Right renal pelvis (tissue), 4 donors: ENCODE measurements around the gene WNK1. TPM values are rescaled to one million over a fixed set of nuclear protein-coding genes. Genes with fewer than 3 reads are reported as not detected.
"Not testable (repeated sequence)": the region's sequence is repeated elsewhere in the genome, so short reads cannot be mapped to it uniquely, and the experiment has no call there.

ENCODE experiments used
- DNase-seq, 4 donors: peaks; one replicate each; pipeline ENCODE4 v3.0.0-alpha.2; 2013; ENCODE audit warnings: low read depth in 4 of 4, low spot score in 3 of 4, missing footprints in 1 of 4
- polyA plus RNA-seq, 4 donors: library from polyadenylated mRNA; unstranded; fragments of 120-200 nt; gene quantifications; one replicate each; pipeline ENCODE4 v1.2.1, GENCODE V29; 2013; ENCODE audit not compliant: insufficient read length in 4 of 4

The WNK1 gene
- polyA plus RNA-seq: 100 to 1,000 TPM; 101 to 115 (median 106) TPM

GRCh38 chr12:751999-752694 is at the start of gene WNK1:
TSS of gene WNK1 (plus strand) at chr12:752579. CDS start at chr12:753566, 987 bp downstream.
- DNase-seq: peak; percentile 89 to 96 (median 96)

GRCh38 chr12:704516-705242 is 47.7 kb upstream of the WNK1 start:
- DNase-seq: no peak

GRCh38 chr12:708084-708483 is 44.3 kb upstream of the WNK1 start:
- DNase-seq: not testable (repeated sequence)

- no peak for DNase-seq
Measured at GRCh38 chr12:709455-710020, 42.8 kb upstream of the WNK1 start.

- no peak for DNase-seq
Measured at GRCh38 chr12:712172-712863, 40.1 kb upstream of the WNK1 start.

- DNase-seq: no peak
Measured at GRCh38 chr12:713281-713875, 39.0 kb upstream of the WNK1 start.

- no peak for DNase-seq
Measured at GRCh38 chr12:716506-716905, 35.9 kb upstream of the WNK1 start.

GRCh38 chr12:718756-719102 is 33.6 kb upstream of the WNK1 start:
- no peak for DNase-seq

GRCh38 chr12:720231-720941 is 32.0 kb upstream of the WNK1 start:
- DNase-seq: no peak

- no peak for DNase-seq
Measured at GRCh38 chr12:724194-724855, 28.1 kb upstream of the WNK1 start.

GRCh38 chr12:725076-725475 is 27.3 kb upstream of the WNK1 start:
- no peak for DNase-seq

GRCh38 chr12:726281-727140 is 25.9 kb upstream of the WNK1 start:
- DNase-seq: no peak

- DNase-seq: no peak
Measured at GRCh38 chr12:727321-727720, 25.1 kb upstream of the WNK1 start.

- no peak for DNase-seq
Measured at GRCh38 chr12:728781-729180, 23.6 kb upstream of the WNK1 start.

- no peak for DNase-seq
Measured at GRCh38 chr12:729221-729620, 23.2 kb upstream of the WNK1 start.

- no peak for DNase-seq
Measured at GRCh38 chr12:730550-730949, 21.8 kb upstream of the WNK1 start.

- DNase-seq: no peak
Measured at GRCh38 chr12:737122-737739, 15.1 kb upstream of the WNK1 start.

GRCh38 chr12:738712-739111 is 13.7 kb upstream of the WNK1 start:
- DNase-seq: no peak
